Vagina (tissue), 2 donors: ENCODE data around the gene ARFGEF3. TPM values are rescaled to one million over a fixed set of nuclear protein-coding genes. Genes with fewer than 3 reads are reported as not detected.

Source experiments
- DNase-seq, 2 donors: peaks; one replicate each; pipeline ENCODE4 v3.0.0-alpha.2; 2017; ENCODE audit errors: extremely low spot score in 2 of 2
- H3K27ac ChIP-seq: fragments of 200-600 bp; sonication (generic); one replicate; pipeline ENCODE4 v1.5.1; 2019
- H3K27me3 ChIP-seq: fragments of 200-600 bp; sonication (generic); one replicate; pipeline ENCODE4 v1.5.1; 2019
- H3K36me3 ChIP-seq, 2 donors: fragments of 200-600 bp; sonication (generic); one replicate each; pipeline ENCODE4 v1.5.1; 2017 to 2019
- H3K4me1 ChIP-seq: fragments of 200-600 bp; sonication (generic); one replicate; pipeline ENCODE4 v1.5.1; 2019
- H3K4me3 ChIP-seq, 2 donors: fragments of 200-600 bp; sonication (generic); 1 replicate in 1 of 2; 2 replicates in 1 of 2; pipeline ENCODE4 v1.5.1; 2016 to 2019
- H3K9me3 ChIP-seq: fragments of 200-600 bp; sonication (generic); one replicate; pipeline ENCODE4 v1.5.1; 2019
- POLR2A ChIP-seq, 2 donors: fragments of 450-650 bp; IDR thresholded peaks; one replicate each; pipeline ENCODE4 v1.6.1; 2017; ENCODE audit warnings: antibody characterized with exemption in 2 of 2, mild to moderate bottlenecking in 2 of 2, moderate library complexity in 2 of 2
- POLR2AphosphoS5 ChIP-seq, 2 donors: sonication (generic); formaldehyde crosslinking; IDR thresholded peaks; one replicate each; pipeline ENCODE4 v1.9.0; 2017; ENCODE audit warnings: antibody characterized with exemption in 2 of 2, mild to moderate bottlenecking in 2 of 2, low read depth in 1 of 2; ENCODE audit not compliant: insufficient read depth in 1 of 2
- intact Hi-C: fragments of 100-400 bp; cut with DNase I; formaldehyde crosslinking; loops from one replicate; pipeline ENCODE4 v1.15.1; 2023
- total RNA-seq: library from RNA; depleted of rRNA; stranded (reverse); fragments of >200 nt; gene quantifications from one replicate; pipeline ENCODE4 v1.2.3, GENCODE V29; 2016
- TF ChIP-seq, protein P1 (sequence below), 3 experiments: fragments of 450-650 bp in 2 of 3; fragments of 200-600 bp in 1 of 3; sonication (generic) in 1 of 3; IDR thresholded peaks; one replicate each; pipeline ENCODE4 v1.5.1; 2017 to 2019; ENCODE audit warnings: antibody characterized with exemption in 3 of 3, mild to moderate bottlenecking in 2 of 3, moderate library complexity in 2 of 3

The ARFGEF3 gene
- total RNA-seq, 1 donor from 2014 or later, result 2.2 TPM

DNA sequence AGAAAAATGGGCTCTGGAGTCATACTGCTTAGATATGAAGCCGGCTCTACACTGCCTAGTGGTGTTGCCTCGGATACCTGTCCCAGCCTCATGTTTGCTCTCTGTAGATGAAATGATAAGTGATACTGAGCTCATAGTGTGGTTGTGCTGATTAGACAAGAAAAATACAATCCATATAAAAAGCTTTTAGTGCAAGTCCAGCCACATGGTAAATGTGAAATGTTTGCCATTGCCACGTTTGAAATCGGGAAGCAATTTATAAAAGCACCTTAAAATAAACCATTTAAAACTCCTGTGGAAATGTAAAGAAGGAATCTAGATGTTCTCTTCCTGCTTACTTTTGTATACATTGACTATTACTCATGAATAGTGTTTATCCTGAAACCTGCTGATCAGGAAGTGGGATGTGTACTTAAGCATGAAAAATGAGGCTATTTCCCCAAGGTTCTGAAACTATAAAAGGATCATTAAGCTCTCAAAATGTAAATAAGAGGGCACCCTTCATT lies 69.7 kb downstream of the ARFGEF3 start:
- TF ChIP-seq, protein P1, sequence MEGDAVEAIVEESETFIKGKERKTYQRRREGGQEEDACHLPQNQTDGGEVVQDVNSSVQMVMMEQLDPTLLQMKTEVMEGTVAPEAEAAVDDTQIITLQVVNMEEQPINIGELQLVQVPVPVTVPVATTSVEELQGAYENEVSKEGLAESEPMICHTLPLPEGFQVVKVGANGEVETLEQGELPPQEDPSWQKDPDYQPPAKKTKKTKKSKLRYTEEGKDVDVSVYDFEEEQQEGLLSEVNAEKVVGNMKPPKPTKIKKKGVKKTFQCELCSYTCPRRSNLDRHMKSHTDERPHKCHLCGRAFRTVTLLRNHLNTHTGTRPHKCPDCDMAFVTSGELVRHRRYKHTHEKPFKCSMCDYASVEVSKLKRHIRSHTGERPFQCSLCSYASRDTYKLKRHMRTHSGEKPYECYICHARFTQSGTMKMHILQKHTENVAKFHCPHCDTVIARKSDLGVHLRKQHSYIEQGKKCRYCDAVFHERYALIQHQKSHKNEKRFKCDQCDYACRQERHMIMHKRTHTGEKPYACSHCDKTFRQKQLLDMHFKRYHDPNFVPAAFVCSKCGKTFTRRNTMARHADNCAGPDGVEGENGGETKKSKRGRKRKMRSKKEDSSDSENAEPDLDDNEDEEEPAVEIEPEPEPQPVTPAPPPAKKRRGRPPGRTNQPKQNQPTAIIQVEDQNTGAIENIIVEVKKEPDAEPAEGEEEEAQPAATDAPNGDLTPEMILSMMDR (IDR thresholded peaks at IDR 0.05), result no peak
- no peak for TF ChIP-seq POLR2A (IDR thresholded peaks at IDR 0.05)
- TF ChIP-seq POLR2AphosphoS5 (IDR thresholded peaks at IDR 0.05; ENCODE audit: insufficient read depth in 1 of 2, low read depth in 1 of 2), result no peak
- Histone ChIP-seq H3K4me1 (no peaks in the 10 kb centered on the region), H3K4me3 (no peak overlapping the region), H3K27me3 (no peaks in the 10 kb centered on the region), H3K36me3 (no peaks in the 10 kb centered on the region), H3K9me3 (no peaks in the 10 kb centered on the region), H3K27ac (no peak overlapping the region)
- no peak for DNase-seq
- intact Hi-C loops, result no loop called here

DNA sequence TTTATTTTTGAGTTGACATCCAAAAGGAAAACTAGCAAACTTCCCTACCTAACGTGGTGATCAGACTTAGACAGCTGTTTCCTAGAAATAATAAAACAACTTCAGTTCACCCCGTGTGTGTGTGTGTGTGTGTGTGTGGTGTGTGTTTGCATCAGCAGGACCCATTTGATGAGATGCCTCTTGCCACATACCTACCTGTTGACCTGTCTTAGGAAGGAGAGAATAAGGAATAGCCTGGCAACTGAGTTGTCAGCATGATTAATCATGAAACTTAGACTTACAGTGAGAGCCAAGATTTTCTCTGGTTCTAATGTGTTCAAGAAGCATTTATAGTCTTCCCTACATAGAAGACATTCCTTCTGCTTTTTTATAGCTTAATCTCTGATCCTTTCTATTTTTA lies 72.6 kb downstream of the ARFGEF3 start:
- no peaks in the 10 kb centered on the region for H3K36me3 ChIP-seq
- no peaks in the 10 kb centered on the region for H3K27me3 ChIP-seq
- H3K4me1 ChIP-seq, result no peaks in the 10 kb centered on the region
- H3K4me3 ChIP-seq, result no peak overlapping the region
- TF ChIP-seq POLR2A (IDR thresholded peaks at IDR 0.05) (no peak), POLR2AphosphoS5 (IDR thresholded peaks at IDR 0.05; ENCODE audit: insufficient read depth in 1 of 2, low read depth in 1 of 2) (peak in 1 of 2 donors; percentile 19)
- intact Hi-C loops, result no loop called here
- no peaks in the 10 kb centered on the region for H3K9me3 ChIP-seq
- no peak for DNase-seq
- no peak overlapping the region for H3K27ac ChIP-seq

DNA sequence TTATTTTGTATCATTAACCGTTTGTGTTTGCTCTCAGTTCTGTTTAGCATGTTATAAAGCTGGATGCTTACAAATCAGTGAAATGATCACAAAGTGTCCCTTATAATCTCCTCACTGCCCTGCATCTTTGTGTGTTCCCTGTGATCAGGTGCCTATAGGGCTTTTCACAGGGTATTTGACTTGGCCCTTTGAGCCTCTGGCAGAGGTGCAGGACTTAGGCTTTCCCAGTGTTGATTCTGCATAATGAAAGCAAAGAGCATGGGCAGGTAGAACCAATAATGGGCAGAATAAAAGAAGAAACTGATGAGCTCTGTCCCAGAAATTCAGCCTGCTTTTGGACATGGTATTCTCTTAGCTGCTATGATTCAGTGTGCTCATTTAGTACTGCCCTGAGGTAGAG lies 73.5 kb downstream of the ARFGEF3 start:
- H3K4me3 ChIP-seq, result no peak overlapping the region
- H3K4me1 ChIP-seq, result no peaks in the 10 kb centered on the region
- DNase-seq, result no peak
- no peaks in the 10 kb centered on the region for H3K27me3 ChIP-seq
- H3K27ac ChIP-seq, result no peak overlapping the region
- TF ChIP-seq POLR2AphosphoS5 (IDR thresholded peaks at IDR 0.05; ENCODE audit: insufficient read depth in 1 of 2, low read depth in 1 of 2) (no peak), POLR2A (IDR thresholded peaks at IDR 0.05) (no peak)
- TF ChIP-seq, protein P1 (IDR thresholded peaks at IDR 0.05), result no peak
- H3K9me3 ChIP-seq, result no peaks in the 10 kb centered on the region
- intact Hi-C loops, result no loop called here
- no peaks in the 10 kb centered on the region for H3K36me3 ChIP-seq

DNA sequence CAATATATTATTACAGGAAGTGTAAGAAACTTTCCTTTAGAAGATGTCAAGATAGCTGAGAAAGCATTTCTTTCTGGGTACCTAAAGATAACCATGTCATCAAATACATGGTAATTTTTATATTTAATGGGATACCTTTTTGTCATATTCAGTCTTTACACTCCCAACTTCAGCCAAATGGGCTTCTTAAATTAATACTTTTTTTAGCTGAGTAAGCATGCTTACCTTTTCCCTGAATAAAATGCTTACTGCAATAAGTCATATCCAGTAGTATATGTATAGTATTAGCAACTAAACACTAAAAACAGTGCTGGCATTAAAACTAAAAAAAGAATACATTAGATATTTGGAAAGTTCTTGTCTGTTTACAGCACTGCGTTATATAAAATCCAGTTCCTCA lies 74.0 kb downstream of the ARFGEF3 start:
- Histone ChIP-seq H3K4me3 (no peak overlapping the region), H3K9me3 (no peaks in the 10 kb centered on the region), H3K4me1 (no peaks in the 10 kb centered on the region), H3K36me3 (no peaks in the 10 kb centered on the region), H3K27me3 (no peaks in the 10 kb centered on the region), H3K27ac (no peak overlapping the region)
- TF ChIP-seq, protein P1 (IDR thresholded peaks at IDR 0.05), result no peak
- TF ChIP-seq POLR2A (IDR thresholded peaks at IDR 0.05) (no peak), POLR2AphosphoS5 (IDR thresholded peaks at IDR 0.05; ENCODE audit: insufficient read depth in 1 of 2, low read depth in 1 of 2) (no peak)
- no peak for DNase-seq
- intact Hi-C loops, result no loop called here

DNA sequence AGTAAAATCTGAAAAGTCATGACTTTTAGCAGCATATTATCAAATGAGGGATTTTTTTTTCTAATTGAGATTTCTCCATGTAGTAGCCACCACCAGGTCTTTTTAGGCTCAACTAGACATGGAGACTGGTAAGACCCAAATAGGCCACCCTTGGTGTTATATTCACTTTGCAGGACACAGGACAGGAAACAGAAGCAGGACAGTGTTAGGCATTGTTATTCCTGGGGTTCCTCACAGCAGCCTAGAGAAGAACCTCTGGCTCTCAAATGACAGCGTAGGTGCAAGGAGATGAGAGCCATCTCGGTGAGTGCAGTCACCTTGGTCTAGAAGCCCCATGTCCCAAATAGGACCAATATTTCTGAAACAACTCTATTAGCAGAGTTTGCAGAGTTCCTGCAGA lies 75.7 kb downstream of the ARFGEF3 start:
- TF ChIP-seq, protein P1 (IDR thresholded peaks at IDR 0.05), result no peak
- no peak for TF ChIP-seq POLR2A (IDR thresholded peaks at IDR 0.05)
- TF ChIP-seq POLR2AphosphoS5 (IDR thresholded peaks at IDR 0.05; ENCODE audit: insufficient read depth in 1 of 2, low read depth in 1 of 2), result no peak

More for the DNA sequence above, 75.7 kb downstream of the ARFGEF3 start:
- DNase-seq, result no peak
- H3K9me3 ChIP-seq, result no peaks in the 10 kb centered on the region
- H3K4me1 ChIP-seq, result no peaks in the 10 kb centered on the region
- H3K4me3 ChIP-seq, result no peak overlapping the region
- intact Hi-C loops, result no loop called here
- H3K27me3 ChIP-seq, result no peaks in the 10 kb centered on the region
- no peaks in the 10 kb centered on the region for H3K36me3 ChIP-seq
- no peak overlapping the region for H3K27ac ChIP-seq
